Rectal smooth muscle tissue (tissue), 1 donor: ENCODE measurements around the gene ERFL.

Experiments used
- H3K27ac ChIP-seq: one replicate; pipeline ENCODE4 v1.7.0; 2013; ENCODE audit warnings: low read depth, low read length, inconsistent platforms
- H3K27me3 ChIP-seq: one replicate; pipeline ENCODE4 v1.7.0; 2013; ENCODE audit warnings: low read length; ENCODE audit not compliant: control insufficient read depth, insufficient read depth
- H3K36me3 ChIP-seq: one replicate; pipeline ENCODE4 v1.7.0; 2013; ENCODE audit warnings: low read length; ENCODE audit not compliant: control insufficient read depth, insufficient read depth
- H3K4me1 ChIP-seq: one replicate; pipeline ENCODE4 v1.7.0; 2013; ENCODE audit warnings: low read length; ENCODE audit not compliant: control insufficient read depth, insufficient read depth
- H3K4me3 ChIP-seq: one replicate; pipeline ENCODE4 v1.7.0; 2013; ENCODE audit warnings: low read length
- H3K9ac ChIP-seq: one replicate; pipeline ENCODE4 v1.7.0; 2013; ENCODE audit warnings: low read length

The ERFL gene

DNA sequence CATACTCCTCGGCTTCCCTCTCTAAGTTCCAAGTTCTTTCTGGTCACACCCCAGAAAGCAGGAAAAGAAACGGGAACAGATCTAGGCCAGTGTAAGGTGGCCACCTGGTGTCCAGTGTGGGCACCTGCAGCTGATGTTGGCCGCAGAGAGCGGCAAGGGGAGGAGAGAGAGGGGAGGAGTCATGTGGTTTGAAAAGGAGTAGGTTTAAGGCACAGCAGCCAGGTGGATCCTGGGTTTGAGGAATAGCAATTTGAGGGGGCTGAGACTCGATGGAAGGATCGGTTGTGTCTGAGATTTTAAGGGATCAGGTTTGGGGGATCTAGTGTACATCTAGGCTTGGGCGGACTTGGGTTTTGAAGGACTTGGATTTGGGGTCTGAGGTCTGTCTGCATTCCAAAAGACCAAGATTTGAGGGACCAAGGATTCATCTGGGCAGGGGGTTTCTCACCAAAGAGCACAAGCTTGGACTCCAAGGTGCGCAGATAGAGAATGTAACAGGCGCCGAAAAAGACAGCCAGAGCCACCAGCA is 29.7 kb upstream of the ERFL start:
- Histone ChIP-seq H3K36me3 (peaks cover 2% of the 10 kb centered on the region), H3K27me3 (peaks cover under 1% of the 10 kb centered on the region), H3K4me3 (peak overlapping the region; percentile 87)

GRCh38 chr19:41957161-41957837 is 29.1 kb upstream of the ERFL start:
- Histone ChIP-seq H3K27ac (no peak overlapping the region), H3K4me1 (peaks cover 2% of the 10 kb centered on the region), H3K4me3 (peak overlapping the region; percentile 52), H3K9ac (peak overlapping the region; percentile 47), H3K27me3 (no peaks in the 10 kb centered on the region), H3K36me3 (peaks cover 2% of the 10 kb centered on the region)

More for the DNA sequence above, 29.7 kb upstream of the ERFL start:
- H3K4me1 ChIP-seq = peaks cover 2% of the 10 kb centered on the region
- H3K27ac ChIP-seq = no peak overlapping the region
- no peak overlapping the region for H3K9ac ChIP-seq

GRCh38 chr19:41956621-41957020 is 28.4 kb upstream of the ERFL start:
- Histone ChIP-seq H3K9ac (peak overlapping the region; percentile 47), H3K27ac (no peak overlapping the region), H3K27me3 (no peaks in the 10 kb centered on the region), H3K36me3 (peaks cover 2% of the 10 kb centered on the region), H3K4me1 (peaks cover 2% of the 10 kb centered on the region), H3K4me3 (peak overlapping the region; percentile 52)

DNA sequence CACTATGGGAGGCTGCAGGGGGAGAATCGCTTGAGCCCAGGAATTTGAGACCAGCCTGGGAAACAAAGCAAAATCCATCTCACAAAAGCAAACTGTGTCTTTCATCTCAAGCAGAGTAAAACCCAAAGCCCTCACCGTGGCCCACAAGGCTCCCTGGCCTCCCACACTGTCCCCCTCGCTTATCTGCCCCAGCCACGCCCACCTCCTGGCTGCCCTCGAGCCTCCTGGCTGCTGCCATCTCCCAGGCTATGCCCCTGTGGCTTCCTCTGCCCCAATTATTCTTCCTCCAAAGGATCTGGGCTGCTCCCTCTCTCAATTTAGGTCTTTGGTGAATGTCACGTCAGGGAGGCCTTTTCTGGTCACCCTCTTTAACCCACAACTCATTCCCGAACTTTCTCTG is 27.3 kb upstream of the ERFL start:
- no peaks in the 10 kb centered on the region for H3K27me3 ChIP-seq
- H3K4me3 ChIP-seq = no peak overlapping the region
- H3K9ac ChIP-seq = no peak overlapping the region
- peaks cover 2% of the 10 kb centered on the region for H3K36me3 ChIP-seq
- no peak overlapping the region for H3K27ac ChIP-seq
- peaks cover 2% of the 10 kb centered on the region for H3K4me1 ChIP-seq

DNA sequence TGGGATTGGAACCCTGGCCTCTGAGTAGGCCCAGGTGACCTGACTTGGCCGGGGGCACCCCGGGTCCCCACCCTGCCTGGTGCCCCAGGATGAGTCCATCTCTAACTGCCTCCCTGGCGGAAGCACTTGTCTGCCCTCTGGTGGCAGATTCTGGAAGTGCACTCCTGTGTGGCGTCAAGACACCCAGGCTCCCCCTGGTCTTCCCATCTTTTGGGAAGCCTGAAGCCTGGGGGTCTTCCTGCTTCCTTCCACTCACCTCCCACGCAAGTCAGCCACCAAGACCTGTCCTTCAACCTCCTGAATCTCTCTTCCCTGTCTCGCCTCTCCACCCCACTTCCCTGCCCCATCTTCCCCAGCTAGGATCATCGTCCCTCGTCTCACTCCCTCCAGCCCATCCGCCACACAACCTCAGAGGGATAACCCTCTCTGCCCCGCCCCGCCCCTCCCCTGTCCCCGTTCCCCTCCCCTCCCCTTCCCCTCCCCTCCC is 23.5 kb upstream of the ERFL start:
- Histone ChIP-seq H3K27me3 (no peaks in the 10 kb centered on the region), H3K9ac (no peak overlapping the region), H3K4me3 (no peak overlapping the region), H3K36me3 (no peaks in the 10 kb centered on the region), H3K4me1 (no peaks in the 10 kb centered on the region), H3K27ac (no peak overlapping the region)

GRCh38 chr19:41947091-41947490 is 18.8 kb upstream of the ERFL start:
- Histone ChIP-seq H3K9ac (no peak overlapping the region), H3K36me3 (no peaks in the 10 kb centered on the region), H3K4me1 (no peaks in the 10 kb centered on the region), H3K27ac (no peak overlapping the region), H3K27me3 (no peaks in the 10 kb centered on the region), H3K4me3 (no peak overlapping the region)

DNA sequence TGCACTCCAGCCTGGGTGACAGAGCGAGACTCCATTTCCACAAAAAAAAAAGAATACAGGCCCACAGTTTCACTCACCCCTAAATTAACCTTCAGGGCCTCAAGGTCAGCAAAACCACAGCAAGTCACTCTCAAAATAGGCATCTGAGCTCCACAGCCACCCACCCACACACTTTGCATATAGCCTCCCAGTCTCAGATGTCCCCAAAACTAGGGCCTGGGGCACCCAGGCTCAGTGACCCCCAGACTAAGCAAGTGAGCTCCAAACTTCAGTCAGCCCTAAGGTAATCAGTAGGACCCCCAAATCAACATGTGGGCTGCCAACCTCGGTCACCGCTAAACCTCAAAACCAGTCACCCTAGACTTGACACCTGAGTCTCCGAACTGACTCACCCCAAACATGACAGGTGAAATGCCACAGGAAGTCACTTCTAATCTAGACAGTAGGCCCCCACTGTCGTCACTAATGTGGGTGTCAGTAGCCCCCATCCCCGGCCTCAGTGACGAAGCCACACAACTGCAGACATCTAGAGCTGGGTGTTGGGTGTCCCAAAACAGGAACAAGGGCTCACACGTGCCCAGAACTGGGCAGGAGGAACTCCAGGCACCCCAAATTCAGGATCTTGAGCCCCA is 17.0 kb upstream of the ERFL start:
- H3K36me3 ChIP-seq = no peaks in the 10 kb centered on the region
- H3K27me3 ChIP-seq = peaks cover 6% of the 10 kb centered on the region
- no peaks in the 10 kb centered on the region for H3K4me1 ChIP-seq
- no peak overlapping the region for H3K27ac ChIP-seq
- no peak overlapping the region for H3K9ac ChIP-seq
- H3K4me3 ChIP-seq = no peak overlapping the region

DNA sequence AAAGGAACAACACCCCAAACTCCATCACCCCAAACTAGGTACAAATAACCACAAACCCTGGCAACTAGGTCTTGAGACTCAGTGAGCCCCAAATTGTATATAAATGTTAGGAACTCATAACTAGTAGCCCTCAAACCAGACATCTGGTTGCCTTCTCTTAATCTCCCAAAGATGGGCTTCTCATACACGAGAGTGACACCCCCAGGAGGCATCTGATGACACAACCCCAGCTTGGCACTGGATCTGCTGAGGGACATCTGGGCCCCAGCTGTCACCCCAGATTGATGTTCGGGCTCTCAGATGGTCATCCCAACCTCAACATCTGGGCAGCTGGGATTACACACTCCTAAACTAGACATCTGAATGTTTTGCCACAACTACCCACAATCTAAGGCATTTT is 16.1 kb upstream of the ERFL start:
- Histone ChIP-seq H3K36me3 (no peaks in the 10 kb centered on the region), H3K27me3 (peaks cover 6% of the 10 kb centered on the region), H3K4me1 (no peaks in the 10 kb centered on the region), H3K4me3 (no peak overlapping the region), H3K9ac (no peak overlapping the region), H3K27ac (no peak overlapping the region)

GRCh38 chr19:41941410-41942202 is 13.4 kb upstream of the ERFL start:
- Histone ChIP-seq H3K27me3 (peaks cover 6% of the 10 kb centered on the region), H3K9ac (no peak overlapping the region), H3K27ac (no peak overlapping the region), H3K4me3 (peak overlapping the region; percentile 70), H3K36me3 (no peaks in the 10 kb centered on the region), H3K4me1 (no peaks in the 10 kb centered on the region)

DNA sequence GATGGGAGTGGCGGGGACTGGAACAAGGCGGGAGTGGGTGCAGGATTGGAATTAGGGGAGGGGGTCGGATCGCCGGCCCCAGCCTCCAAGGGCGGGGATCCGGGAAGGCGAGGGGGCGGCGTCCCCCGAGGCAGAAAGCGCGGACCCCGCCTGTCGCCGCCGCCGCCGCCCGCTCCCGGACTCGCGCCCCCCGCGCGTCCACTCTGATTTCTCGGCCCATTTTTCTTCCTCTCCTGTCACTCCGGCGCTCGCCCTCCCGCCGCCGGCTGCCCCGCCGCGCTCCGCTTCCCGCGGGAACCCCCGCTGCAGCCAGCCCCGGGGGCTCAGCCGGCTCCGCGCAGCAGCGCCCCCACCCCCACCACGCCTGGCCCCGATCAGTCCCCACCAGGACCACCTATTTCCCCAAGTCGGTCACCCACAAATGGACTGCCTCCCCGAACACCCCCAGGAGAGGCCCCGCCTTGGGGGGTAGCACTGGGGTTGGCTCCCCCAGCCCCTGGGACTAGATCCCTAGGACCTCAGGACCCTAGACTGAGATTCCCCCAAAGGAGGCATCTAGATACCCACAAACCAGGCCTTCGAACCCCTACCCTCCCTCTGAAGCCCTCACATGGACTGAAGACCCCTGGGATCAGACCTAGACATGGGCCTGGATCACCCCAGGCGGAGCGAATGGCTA is 12.6 kb upstream of the ERFL start:
- Histone ChIP-seq H3K27me3 (peaks cover 6% of the 10 kb centered on the region), H3K4me3 (peak overlapping the region; percentile 70), H3K36me3 (no peaks in the 10 kb centered on the region), H3K9ac (no peak overlapping the region), H3K27ac (no peak overlapping the region), H3K4me1 (no peaks in the 10 kb centered on the region)

GRCh38 chr19:41939861-41940730 is 11.8 kb upstream of the ERFL start:
- H3K9ac ChIP-seq = no peak overlapping the region
- peaks cover 6% of the 10 kb centered on the region for H3K27me3 ChIP-seq

More at GRCh38 chr19:41939861-41940730, 11.8 kb upstream of the ERFL start:
- Histone ChIP-seq H3K4me3 (peak overlapping the region; percentile 70), H3K4me1 (no peaks in the 10 kb centered on the region), H3K36me3 (no peaks in the 10 kb centered on the region), H3K27ac (no peak overlapping the region)
